ENCODE measurements around the gene FXYD5. TPM values are rescaled to one million over a fixed set of nuclear protein-coding genes. Genes with fewer than 3 reads are reported as not detected.

Gene FXYD5
- total RNA-seq, 1 experiment from 2014 or later: 100 TPM

- Mint-ChIP-seq H3K4me1 (no peaks in the 10 kb centered on the region), H3K27ac (peak overlapping the region in 1 of 3 experiments; percentile 77; a peak in 1 of 7 replicates), H3K4me3 (no peak overlapping the region), H3K36me3 (ENCODE audit: insufficient read depth in 1 of 3, low read depth in 3 of 3) (peaks cover 45 to 55% (median 52%) of the 10 kb centered on the region in 3 experiments), H3K9me3 (peaks cover 11 to 18% of the 10 kb centered on the region in 2 experiments), H3K27me3 (ENCODE audit: low read depth) (no peaks in the 10 kb centered on the region)
- peak; percentile 15 for DNase-seq
- Histone ChIP-seq H2AFZ (ENCODE audit: low read length) (no peak overlapping the region), H2BK12ac (ENCODE audit: insufficient read length, low read depth, low read length) (no peak overlapping the region), H2BK15ac (ENCODE audit: low read depth, low read length) (no peak overlapping the region), H2BK5ac (ENCODE audit: insufficient read length, low read length) (no peak overlapping the region), H3K23ac (ENCODE audit: insufficient read length, low read depth, low read length) (no peak overlapping the region), H3K27ac (ENCODE audit: insufficient read length, low read depth, low read length) (no peak overlapping the region), H3K14ac (ENCODE audit: insufficient read depth, low read length) (no peak overlapping the region), H3K56ac (ENCODE audit: insufficient read length, low read depth, low read length) (no peak overlapping the region), H2BK20ac (ENCODE audit: low read depth, low read length, poor library complexity, severe bottlenecking) (no peak overlapping the region), H4K91ac (ENCODE audit: insufficient read length, low read depth, low read length) (no peak overlapping the region), H2AK5ac (ENCODE audit: insufficient read length, low read length) (no peak overlapping the region), H3K79me1 (ENCODE audit: insufficient read depth, low read depth, low read length, poor library complexity, severe bottlenecking) (no peaks in the 10 kb centered on the region), H3K4ac (ENCODE audit: low read depth, low read length) (no peak overlapping the region), H2BK120ac (ENCODE audit: low read depth, low read length, poor library complexity, severe bottlenecking) (no peak overlapping the region), H4K20me1 (ENCODE audit: control insufficient read depth, insufficient read depth, insufficient read length) (peaks cover 3% of the 10 kb centered on the region), H3K9ac (ENCODE audit: extremely low read depth, insufficient read length, low read length) (no peak overlapping the region), H4K5ac (ENCODE audit: insufficient read length, low read depth, low read length) (no peak overlapping the region), H4K8ac (replicated peaks; ENCODE audit: insufficient read length, low read depth, low read length) (no peak overlapping the region), H3K4me2 (ENCODE audit: insufficient read depth, insufficient read length, low read length) (no peak overlapping the region), H3T11ph (ENCODE audit: low read length) (no peak overlapping the region), H3K9me3 (ENCODE audit: control insufficient read depth, low read depth, low read length) (peaks cover 7% of the 10 kb centered on the region), H3K79me2 (ENCODE audit: insufficient read depth, low read length) (no peaks in the 10 kb centered on the region), H3K4me1 (ENCODE audit: insufficient read depth, low read length) (no peaks in the 10 kb centered on the region), H3K18ac (ENCODE audit: insufficient read length, low read depth, low read length) (no peak overlapping the region), H3K23me2 (ENCODE audit: insufficient read length, low read depth, low read length, poor library complexity, severe bottlenecking) (no peaks in the 10 kb centered on the region), H3K27me3 (ENCODE audit: insufficient read depth, low read length) (no peaks in the 10 kb centered on the region)
- no CpG with 5 or more reads among the region's 7 CpGs for WGBS (ENCODE audit: extremely low coverage, insufficient read length, low lambda C conversion rate)
- TF ChIP-seq, protein P1, sequence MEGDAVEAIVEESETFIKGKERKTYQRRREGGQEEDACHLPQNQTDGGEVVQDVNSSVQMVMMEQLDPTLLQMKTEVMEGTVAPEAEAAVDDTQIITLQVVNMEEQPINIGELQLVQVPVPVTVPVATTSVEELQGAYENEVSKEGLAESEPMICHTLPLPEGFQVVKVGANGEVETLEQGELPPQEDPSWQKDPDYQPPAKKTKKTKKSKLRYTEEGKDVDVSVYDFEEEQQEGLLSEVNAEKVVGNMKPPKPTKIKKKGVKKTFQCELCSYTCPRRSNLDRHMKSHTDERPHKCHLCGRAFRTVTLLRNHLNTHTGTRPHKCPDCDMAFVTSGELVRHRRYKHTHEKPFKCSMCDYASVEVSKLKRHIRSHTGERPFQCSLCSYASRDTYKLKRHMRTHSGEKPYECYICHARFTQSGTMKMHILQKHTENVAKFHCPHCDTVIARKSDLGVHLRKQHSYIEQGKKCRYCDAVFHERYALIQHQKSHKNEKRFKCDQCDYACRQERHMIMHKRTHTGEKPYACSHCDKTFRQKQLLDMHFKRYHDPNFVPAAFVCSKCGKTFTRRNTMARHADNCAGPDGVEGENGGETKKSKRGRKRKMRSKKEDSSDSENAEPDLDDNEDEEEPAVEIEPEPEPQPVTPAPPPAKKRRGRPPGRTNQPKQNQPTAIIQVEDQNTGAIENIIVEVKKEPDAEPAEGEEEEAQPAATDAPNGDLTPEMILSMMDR (conservative IDR thresholded peaks at IDR 0.05): no peak
Measured at GRCh38 chr19:35170359-35171061, 16.0 kb downstream of the FXYD5 start.
